ENCODE results near the gene PTK6.

Gene PTK6

GRCh38 chr20:63537525-63538203 lies 488 bp upstream of the PTK6 start (continued):
- TF ChIP-seq ELK4 (IDR thresholded peaks at IDR 0.05; ENCODE audit: borderline replicate concordance, low read depth, low read length) (no peak), MYNN (tag by site-specific recombination; IDR thresholded peaks at IDR 0.05; ENCODE audit: borderline replicate concordance) (no peak), TCF7L2 (IDR thresholded peaks at IDR 0.05; ENCODE audit: borderline replicate concordance, low read depth, low read length) (no peak), ZNF510 (tag by site-specific recombination; IDR thresholded peaks at IDR 0.05; ENCODE audit: insufficient replicate concordance) (no peak), GLI2 (tag by site-specific recombination; IDR thresholded peaks at IDR 0.05; ENCODE audit: borderline replicate concordance, low read depth) (no peak), KLF7 (tag by site-specific recombination; IDR thresholded peaks at IDR 0.05; ENCODE audit: borderline replicate concordance) (peak; percentile 79; the same call in 1 of the 2 replicates), ZNF202 (tag by site-specific recombination; IDR thresholded peaks at IDR 0.05; ENCODE audit: borderline replicate concordance) (no peak), HOXD13 (CRISPR knock-in tag; IDR thresholded peaks at IDR 0.05; ENCODE audit: borderline replicate concordance) (no peak), ZNF341 (tag by site-specific recombination; IDR thresholded peaks at IDR 0.05; ENCODE audit: low read depth) (peak; percentile 83), ZNF639 (tag by site-specific recombination; IDR thresholded peaks at IDR 0.05) (peak; percentile 71; the same call in 1 of the 2 replicates), ZNF561 (tag by site-specific recombination; IDR thresholded peaks at IDR 0.05; ENCODE audit: borderline replicate concordance) (peak; percentile 60; the same call in 1 of the 2 replicates), ZBTB26 (tag by site-specific recombination; optimal IDR thresholded peaks at IDR 0.05) (peak; percentile 42), ZNF324 (tag by site-specific recombination; IDR thresholded peaks at IDR 0.05) (peak; percentile 91), SCRT1 (tag by site-specific recombination; IDR thresholded peaks at IDR 0.05; ENCODE audit: borderline replicate concordance) (peak; percentile 95), BCL11B (tag by site-specific recombination; IDR thresholded peaks at IDR 0.05; ENCODE audit: low read depth) (no peak), AEBP2 (tag by site-specific recombination; IDR thresholded peaks at IDR 0.05; ENCODE audit: borderline replicate concordance) (no peak), ZNF600 (tag by site-specific recombination; IDR thresholded peaks at IDR 0.05) (peak; percentile 61; the same call in 1 of the 2 replicates), ZNF670 (tag by site-specific recombination; IDR thresholded peaks at IDR 0.05; ENCODE audit: low read depth) (no peak), ZNF747 (tag by site-specific recombination; IDR thresholded peaks at IDR 0.05) (no peak), ZNF664 (tag by site-specific recombination; IDR thresholded peaks at IDR 0.05) (no peak), ZNF121 (tag by site-specific recombination; IDR thresholded peaks at IDR 0.05) (peak; percentile 25; the same call in 1 of the 2 replicates), ZNF560 (tag by site-specific recombination; IDR thresholded peaks at IDR 0.05; ENCODE audit: borderline replicate concordance) (no peak), ZNF23 (tag by site-specific recombination; IDR thresholded peaks at IDR 0.05; ENCODE audit: borderline replicate concordance) (no peak), ZNF2 (tag by site-specific recombination; IDR thresholded peaks at IDR 0.05) (peak; percentile 60; the same call in 1 of the 2 replicates), ZNF24 (tag by site-specific recombination; IDR thresholded peaks at IDR 0.05) (peak; percentile 20; the same call in 1 of the 2 replicates), OSR2 (tag by site-specific recombination; IDR thresholded peaks at IDR 0.05) (no peak), ZNF473 (tag by site-specific recombination; IDR thresholded peaks at IDR 0.05) (no peak), ZNF707 (tag by site-specific recombination; IDR thresholded peaks at IDR 0.05) (no peak), ZNF777 (tag by site-specific recombination; IDR thresholded peaks at IDR 0.05; ENCODE audit: borderline replicate concordance) (peak; percentile 39; the same call in 1 of the 2 replicates), ZNF701 (tag by site-specific recombination; IDR thresholded peaks at IDR 0.05) (no peak), ZBTB10 (tag by site-specific recombination; IDR thresholded peaks at IDR 0.05) (peak; percentile 99), GLIS1 (tag by site-specific recombination; IDR thresholded peaks at IDR 0.05) (peak; percentile 80), ZBTB17 (tag by site-specific recombination; IDR thresholded peaks at IDR 0.05) (peak; percentile 55; the same call in 1 of the 2 replicates)

Data from HEK293 (cell line).